M059J (cell line): Measurements from ENCODE around the gene MT1B. TPM values are rescaled to one million over a fixed set of nuclear protein-coding genes. Genes with fewer than 3 reads are reported as not detected.
A peak's percentile ranks its signal among the peaks of the same experiment; 100 is the strongest.
"Not testable (repeated sequence)": the region's sequence is repeated elsewhere in the genome, so short reads cannot be mapped to it uniquely, and the experiment has no call there.

ENCODE experiments used
- DNase-seq: peaks from one replicate; pipeline ENCODE4 v3.0.0-alpha.2; 2012; ENCODE audit warnings: low read depth
- total RNA-seq: library from RNA; depleted of rRNA; stranded (reverse); fragments of >200 nt; shearing (Covaris generic); gene quantifications from 2 replicates; pipeline ENCODE4 v1.2.3, GENCODE V29; 2014

Gene MT1B
- total RNA-seq, 1 experiment from 2014 or later, result not detected

DNA sequence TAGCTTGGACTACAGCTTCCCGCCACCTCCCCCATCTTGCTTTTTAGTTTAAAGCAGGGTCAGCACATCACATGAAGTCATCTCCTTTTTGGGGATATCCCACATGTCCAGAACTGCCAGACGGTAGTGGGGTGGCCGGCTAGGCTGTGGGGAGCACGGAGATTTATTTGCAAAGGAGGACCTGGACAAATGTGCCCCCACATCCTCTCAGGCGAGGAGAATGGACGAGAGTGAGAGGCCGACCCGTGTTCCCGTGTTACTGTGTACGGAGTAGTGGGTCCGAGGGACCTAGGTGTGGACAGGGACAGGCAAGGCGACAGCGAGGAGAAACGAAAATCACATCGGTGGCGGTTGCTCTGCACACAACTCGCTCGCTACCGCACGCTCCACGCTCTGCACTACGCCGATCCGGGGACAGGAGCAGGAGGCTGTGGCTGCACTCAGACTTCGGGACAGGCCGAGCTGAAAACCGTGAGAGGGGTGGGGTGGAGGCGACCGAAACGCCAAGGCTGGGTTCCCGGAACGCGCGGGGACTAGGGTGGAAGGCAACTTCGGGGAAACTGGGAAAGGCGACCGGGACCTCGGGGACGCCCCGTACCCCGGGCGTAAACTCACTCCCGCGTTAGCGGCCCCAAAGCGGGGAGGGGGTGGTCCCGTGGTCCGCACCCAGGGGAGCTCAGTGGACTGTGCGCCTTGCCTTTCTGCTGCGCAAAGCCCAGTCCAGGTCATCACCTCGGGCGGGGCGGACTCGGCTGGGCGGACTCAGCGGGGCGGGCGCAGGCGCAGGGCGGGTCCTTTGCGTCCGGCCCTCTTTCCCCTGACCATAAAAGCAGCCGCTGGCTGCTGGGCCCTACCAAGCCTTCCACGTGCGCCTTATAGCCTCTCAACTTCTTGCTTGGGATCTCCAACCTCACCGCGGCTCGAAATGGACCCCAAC lies 13.6 kb upstream of the MT1B start, which contains the start of gene MT1A:
MT1A (plus strand) TSS at position 853 of the 937 bp plus-strand sequence; CDS start at position 926, 73 bp downstream.
- peak; percentile 44 for DNase-seq

DNA sequence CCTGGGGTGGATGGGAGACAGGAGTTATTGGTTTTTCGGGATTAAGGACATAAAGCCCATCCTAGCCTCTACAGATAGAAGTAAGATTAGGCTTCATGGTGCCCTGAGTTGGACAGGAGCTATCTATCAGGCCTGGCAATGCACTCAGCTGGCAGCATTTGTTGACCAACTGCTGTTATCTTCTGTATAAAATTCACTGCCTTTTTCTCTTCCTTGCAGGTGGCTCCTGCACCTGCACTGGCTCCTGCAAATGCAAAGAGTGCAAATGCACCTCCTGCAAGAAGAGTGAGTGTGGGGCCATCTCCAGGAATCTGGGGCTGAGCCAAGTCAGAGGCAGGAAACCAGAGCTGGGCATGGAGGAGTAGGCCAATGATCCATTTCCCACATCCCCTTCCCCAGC lies 12.6 kb upstream of the MT1B start:
- no peak for DNase-seq

DNA sequence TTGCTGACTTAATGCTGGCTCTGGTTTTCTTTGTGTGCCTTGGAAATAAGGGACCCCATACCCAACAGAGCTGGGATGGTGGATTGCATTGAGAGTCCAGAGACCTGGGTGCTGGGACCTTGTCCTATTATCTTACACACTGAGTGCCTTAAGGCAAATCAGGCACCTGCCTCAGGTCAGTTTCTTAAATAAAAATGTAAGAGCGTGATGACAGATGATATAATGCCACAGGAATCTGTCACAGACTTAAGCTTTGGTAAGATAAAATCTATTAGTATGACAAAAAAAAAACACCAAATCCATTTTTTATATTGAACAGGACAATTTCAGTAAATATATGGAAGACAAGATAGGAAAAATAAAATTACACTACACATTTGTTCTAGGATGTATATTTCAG lies 11.6 kb upstream of the MT1B start:
- DNase-seq, result no peak

DNA sequence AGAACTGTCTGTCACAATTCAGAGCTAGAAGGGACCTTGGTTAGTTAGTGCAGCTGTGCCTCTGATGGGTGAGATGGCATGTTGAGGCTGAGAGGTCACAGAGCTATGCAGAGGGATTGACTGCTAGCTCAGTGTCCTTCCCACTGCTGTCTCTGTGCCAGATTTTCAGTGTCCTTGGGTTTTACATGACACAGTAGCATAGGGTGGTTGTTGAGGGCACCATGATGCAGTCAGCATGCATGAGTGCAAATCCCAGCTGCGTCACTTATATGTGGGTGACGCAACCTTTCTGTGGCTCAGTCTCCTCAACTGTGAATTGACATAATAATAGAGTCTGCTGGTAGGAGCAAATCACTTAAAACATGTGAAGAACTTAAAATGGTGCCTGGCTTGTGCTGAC lies 10.5 kb upstream of the MT1B start:
- DNase-seq, result no peak

DNA sequence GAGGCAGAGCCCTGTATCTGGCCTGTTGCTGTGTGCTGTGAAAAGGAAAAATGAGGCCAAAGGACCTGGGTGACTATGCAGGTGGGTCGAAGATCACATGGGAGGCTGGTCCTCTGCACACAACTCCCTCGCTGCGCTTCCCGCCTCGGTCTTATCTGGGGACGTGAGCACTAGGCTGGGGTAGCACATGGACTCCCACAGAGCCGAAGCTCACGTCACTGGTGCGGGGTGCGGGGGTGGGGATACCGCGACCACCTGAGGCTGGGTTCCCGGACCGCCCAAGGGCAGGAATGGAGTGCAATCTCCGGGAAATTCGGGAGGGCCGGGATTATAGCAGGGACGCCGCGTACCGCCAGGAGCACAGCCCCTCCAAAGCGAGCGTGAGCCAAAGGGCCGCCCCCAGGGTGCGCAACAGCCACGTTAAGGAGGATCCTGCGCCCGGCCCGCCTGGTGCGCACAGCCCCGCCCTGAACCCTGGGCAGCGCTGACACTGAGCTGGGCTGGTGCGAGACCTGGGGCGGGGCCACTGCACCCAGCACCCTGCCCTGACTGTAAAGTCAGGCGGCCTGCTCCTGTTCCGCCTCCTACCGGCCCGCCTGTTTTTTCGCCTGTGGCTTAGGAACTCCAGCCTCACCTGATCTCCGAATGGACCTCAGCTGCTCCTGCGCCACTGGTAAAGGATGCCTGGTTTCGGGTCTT lies 8.5 kb upstream of the MT1B start:
- DNase-seq, result peak; percentile 31

DNA sequence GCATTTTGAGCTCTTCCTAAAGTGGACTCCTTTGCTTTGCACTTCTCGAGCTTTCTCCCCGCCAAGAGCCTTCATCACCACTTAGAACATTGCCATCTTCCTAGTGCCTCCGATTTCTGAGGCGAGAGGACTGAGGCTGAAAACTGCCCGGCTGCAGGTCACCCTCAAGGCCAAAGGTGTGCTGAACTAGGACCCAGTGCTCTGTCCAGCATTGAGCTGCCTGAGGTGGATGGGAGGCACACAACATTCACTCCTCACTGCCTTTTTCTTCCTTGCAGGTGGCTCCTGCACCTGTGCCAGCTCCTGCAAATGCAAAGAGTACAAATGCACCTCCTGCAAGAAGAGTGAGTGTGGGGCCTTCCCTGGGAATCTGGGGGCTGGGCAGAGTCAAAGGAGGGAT lies 7.9 kb upstream of the MT1B start:
- no peak for DNase-seq

DNA sequence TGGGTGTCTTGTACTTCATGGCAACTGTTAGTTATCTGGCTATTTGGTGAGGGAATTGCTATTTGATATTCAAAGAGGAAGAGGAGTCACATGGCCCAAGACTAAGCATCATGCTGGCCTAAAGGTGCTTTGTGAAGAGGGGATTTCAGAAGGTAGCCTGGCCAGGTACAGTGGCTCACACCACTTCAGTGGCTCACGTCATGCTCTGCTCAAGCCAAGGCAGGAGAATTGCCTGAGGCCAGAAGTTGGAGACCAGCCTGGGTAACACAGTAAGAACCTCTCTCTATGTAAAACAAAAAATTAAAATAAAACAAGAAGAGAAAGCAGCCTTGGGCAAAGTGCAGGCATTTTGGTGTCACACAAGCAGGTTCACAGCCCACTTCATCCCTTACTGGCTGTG lies 6.4 kb upstream of the MT1B start:
- DNase-seq, result no peak

DNA sequence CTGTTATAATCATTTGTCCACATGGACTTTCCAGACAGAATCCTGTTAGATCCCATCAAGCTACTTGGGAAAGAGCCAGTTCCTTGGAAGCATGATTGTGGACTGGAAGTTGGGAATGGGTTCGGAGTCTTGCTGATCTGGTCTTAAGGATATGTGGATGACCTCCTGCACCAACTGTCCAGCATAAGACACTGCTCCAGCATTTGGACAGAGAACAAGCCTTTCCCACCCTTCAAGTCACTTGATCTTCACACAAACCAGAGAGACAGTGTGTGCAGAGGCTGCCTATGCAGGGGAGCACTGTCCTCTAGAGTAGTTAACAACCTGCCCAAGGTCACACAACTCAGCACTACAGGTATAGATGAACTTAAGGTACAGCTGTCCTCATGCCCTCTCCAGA lies 5.8 kb upstream of the MT1B start:
- no peak for DNase-seq

DNA sequence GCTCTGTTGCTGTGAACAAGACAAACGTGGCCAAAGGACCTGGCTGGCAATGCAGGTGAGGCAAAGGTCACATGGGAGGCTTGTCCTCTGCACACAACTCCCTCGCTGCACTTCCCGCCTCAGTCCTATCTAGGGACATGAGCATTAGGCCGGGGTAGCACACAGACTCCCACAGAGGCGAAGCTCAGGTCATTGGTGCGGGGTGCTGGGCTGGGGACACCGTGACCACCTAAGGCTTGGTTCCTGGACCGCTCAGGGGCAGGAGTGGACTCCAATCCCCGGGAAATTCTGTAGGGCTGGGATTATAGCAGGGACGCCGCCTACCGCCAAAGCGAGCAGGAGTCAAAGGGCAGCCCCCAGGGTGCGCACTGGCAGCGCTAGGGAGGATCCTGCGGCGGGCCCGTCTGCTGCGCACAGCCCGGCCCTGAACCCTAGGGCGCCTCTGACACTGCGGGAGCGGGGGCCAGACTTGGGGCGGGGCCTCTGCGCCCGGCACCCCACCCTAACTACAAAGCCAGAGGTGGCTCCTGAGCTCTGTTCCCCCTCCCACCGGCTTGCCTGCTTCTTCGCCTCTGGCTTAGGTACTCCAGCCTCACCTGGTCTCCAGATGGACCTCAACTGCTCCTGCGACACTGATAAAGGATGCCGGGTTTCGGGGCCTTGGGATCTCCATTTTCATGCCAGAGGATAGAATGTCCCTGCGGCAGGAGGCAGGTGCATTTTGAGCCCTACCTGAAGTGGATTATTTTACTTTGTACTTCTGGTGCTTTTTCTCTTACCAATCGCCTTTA lies 3.9 kb upstream of the MT1B start:
- no peak for DNase-seq

DNA sequence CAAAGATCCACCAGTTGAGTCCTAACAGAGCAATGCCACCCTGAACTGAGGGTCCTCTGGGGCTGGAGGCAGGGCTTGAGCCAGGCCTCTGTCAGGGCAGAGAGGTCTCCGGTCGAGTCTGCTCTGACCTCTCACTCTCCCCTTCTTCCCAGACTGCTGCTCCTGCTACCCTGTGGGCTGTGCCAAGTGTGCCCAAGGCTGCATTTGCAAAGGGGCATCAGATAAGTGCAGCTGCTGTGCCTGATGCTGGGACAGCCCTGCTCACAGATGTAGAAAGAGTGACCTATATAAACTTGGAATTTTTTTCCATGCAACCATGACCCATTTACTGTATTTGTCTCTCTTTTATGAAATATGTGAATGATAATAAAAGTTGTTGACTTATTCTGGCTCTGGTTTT lies 2.4 kb upstream of the MT1B start:
- no peak for DNase-seq

DNA sequence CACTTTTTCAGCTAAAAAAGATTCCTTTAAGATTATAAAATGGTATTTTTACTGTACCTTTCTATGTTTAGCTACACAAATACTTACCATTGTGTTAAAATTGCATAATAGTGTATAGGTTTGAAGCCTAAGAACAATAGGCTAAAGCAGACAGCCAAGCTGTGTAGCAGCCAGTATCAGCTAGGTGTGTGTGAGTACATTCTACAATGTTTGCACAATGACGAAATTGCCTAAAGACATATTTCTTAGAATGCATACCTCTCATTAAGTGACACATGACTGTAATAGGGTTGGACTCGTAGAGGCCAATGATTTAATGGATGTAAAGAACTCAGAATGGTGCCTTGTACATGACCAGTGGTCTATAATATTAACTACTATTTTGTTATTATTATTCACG lies 1.9 kb upstream of the MT1B start:
- DNase-seq, result no peak

DNA sequence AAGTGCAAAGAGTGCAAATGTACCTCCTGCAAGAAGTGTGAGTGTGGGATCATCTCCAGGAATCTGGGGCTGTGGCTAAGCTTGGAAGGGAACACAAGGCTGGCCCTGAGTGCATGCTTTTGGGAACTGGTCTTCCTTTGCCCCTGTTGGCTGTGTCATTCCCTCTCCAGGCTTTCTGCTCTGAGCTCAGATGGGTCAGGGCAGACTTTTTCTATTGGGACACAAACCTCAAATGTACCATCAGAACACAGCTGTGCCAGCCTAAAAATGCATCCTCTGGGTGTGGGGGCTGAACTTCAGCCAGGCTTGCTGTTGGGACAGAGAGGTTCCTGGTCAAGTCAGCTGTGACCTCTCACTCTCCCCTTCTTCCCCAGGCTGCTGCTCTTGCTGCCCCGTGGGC lies 914 bp downstream of the MT1B start:
- DNase-seq, result no peak

DNA sequence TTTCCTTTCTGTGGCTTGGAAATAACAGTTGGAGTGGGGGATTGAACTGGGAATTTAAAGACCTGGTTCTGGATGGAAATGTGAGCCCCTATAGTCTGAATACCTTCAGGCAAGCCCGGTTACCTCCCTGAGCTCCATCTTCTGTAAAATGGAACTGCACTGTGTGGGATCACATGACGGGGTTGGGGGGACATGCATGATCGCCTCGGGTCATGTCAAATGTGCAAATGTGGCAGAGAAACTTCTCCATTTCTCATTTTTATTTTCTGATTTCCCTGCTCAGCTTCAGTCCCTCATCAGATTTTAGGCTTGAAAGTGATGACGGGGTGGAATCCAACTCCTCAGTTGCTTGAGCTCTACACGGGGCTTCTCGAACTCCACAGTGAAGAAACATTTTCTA lies 1.5 kb downstream of the MT1B start:
- no peak for DNase-seq

DNA sequence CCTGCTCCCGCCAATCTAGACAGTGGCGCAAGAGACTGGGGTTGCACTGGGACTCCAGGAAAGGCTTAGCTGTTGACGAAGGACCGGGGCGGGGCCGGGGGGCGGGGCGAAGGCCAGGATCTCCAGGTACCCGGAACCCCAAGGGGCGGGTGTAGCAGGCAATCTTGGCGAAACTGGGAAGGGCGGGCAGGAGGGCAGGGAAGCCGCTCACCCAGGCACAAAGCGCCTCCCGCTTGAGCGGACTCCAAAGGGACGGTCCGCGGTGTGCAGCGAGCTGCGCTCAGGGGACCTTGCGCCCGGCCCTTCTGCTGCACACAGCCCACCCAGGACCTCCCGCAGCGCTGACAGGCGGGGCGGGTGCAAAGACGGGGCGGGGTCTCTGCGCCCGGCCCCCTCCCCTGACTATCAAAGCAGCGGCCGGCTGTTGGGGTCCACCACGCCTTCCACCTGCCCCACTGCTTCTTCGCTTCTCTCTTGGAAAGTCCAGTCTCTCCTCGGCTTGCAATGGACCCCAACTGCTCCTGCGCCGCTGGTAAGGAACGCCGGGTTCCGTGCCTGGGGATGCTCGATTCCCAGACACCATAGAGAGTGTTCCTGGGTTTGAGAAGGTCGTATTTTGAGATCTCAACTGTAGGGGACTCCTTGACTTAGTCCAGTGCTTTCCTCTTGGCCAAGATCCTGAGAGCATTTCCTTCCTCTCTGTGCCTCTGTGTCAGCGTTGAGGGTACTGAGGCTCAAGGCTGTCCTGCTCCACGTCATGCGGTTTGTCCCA lies 6.1 kb downstream of the MT1B start, which contains the start of gene MT1F:
MT1F (plus strand) TSS at position 405 of the 772 bp plus-strand sequence; CDS start at position 505, 100 bp downstream.
- peak; percentile 79 for DNase-seq

DNA sequence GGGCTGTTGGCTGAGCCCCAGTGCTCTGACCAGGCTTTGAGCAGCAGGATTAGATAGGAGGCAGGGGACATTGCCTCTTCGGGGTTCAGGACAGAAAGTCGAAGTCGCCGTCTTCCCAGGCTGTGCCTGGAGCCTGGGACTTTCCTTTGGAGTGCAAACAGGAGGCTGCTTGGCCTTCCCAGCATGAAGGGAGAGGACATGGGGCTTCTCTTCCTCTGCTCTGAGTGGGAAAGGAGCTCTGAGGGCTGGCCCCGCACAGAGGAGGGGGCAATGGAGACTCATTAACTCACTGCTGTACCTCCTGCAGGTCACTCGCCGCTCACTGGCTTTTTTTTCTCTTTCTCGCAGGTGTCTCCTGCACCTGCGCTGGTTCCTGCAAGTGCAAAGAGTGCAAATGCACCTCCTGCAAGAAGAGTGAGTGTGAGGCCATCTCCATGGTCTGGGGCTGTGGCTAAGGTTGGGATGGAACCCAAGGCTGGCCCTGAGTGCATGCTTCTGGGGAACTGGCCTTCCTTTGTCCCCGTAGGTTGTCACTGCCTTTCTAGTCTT lies 6.7 kb downstream of the MT1B start:
- DNase-seq, result no peak

DNA sequence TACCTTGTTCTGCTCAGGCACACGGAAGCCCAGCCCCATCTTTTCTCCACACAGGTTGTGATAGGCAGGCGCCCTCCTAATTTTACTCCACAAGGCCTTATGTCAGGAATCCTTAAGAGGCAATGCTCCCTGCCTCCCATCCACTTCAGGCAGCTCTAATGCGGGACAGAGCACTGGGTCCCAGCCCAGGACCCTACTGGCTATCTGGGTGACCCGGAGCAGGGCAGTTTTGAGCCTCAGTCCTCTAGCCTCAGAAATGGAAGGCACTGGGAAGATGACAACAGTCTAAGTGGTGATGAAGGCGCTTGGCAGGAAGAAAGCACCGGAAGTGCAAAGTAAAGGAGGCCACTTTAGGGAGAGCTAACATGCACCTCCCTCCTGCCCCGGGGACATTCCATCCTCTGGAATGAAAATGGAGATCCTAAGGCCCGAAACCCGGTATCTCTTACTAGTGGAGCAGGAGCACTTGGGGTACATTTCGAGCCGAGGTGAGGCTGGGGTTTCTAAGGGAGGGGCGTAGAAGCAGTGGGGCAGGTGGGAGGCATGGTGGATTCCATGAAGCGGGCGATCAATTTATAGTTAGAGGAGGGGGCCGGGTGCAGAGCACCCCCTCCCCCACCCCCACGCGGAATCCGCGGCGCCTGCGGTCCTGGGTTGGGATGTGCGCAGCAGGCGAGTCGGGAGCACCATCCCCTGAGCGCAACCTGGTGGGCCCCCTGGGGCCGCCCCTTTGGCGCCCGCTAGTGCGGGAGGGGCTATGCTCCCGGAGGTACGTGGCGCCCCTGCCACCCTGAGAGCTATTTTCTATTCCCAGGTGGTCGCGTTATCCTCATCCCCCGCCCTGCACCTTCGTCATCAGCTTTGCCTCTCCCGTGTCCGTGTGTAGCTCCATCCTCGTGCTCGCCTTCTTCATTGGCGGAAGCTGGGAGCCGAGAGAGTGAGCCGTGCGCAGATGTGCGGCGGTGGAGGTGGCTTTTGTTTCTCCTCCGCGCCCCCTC lies 11.0 kb downstream of the MT1B start:
- DNase-seq, result no peak

DNA sequence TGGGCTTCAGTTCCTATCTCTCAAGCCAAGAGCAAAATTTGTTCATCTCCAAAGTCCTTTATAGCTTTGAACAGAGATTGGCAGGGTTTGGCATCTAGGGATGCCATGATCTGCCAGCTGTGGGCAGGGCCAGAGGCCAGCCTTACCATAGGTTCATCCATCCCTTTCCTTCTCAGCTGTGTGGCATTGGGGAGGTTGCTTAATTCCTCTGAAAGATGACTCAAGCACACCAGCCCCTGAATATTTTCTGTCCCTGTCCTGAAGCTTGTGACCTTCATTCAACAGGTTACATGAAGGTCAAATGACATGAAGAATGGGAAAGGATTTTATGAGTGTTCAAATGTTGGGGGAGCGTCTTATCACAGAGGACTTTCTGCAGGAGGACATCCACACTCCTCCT lies 12.8 kb downstream of the MT1B start:
- DNase-seq, result no peak

DNA sequence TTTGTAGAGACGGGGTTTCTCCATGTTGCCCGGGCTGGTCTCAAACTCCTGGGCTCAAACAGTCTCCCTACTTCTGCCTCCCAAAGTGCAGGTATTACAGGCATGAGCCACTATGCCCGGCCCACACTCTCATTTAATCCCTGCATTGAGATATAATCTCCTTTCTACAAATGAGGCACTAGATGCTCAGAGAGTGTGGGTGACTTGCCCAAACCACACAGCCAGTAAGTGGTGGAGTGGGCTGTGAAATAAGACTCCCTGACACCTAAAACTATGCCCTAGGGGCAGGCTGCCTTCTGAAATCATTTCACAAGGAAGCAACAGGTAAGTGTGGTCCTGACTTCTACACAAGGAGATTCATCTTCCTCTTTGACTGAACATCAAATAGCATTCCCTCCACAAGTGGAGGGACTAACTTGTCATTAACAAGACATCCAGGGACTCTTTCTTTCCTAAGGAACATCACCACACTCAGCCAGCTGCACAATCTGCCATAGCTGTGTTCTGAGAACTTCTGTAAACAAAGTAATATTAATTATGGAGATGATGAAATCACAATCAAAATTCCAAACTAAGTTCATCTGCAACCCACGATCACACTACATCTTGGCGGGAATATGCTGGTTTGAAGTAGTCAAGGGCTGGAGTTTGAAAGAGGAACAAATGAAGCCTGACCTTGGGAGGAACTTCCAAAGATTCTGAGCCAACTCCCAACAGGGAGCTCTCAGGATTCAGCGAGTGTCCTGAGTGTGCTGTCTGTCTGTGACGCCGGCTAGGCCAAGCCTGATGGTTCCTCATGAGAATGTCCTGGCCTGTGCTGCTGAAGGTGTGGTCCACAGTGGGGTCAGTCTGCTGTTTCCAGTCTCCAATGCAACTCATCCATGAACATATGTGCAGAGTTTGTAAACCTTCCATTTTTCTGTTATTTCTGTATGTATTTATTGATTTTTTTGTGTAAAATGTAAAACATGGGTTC lies 13.9 kb downstream of the MT1B start:
- DNase-seq, result not testable (repeated sequence)
